Right lung (tissue), 5 donors: Measurements from ENCODE around the gene MEIOB. TPM values are rescaled to one million over a fixed set of nuclear protein-coding genes. Genes with fewer than 3 reads are reported as not detected.
"Not testable (repeated sequence)": the region's sequence is repeated elsewhere in the genome, so short reads cannot be mapped to it uniquely, and the experiment has no call there.

Experiments
- DNase-seq, 2 donors: peaks; one replicate each; pipeline ENCODE4 v3.0.0-alpha.2; 2013
- polyA plus RNA-seq, 5 donors: library from polyadenylated mRNA; unstranded; fragments of 120-200 nt; gene quantifications; one replicate each; pipeline versions ENCODE4 v1.2.1 to v1.2.3, GENCODE V29; 2013; ENCODE audit warnings: inconsistent platforms in 1 of 5, low replicate concordance in 1 of 5; ENCODE audit not compliant: insufficient read length in 5 of 5, insufficient read depth in 1 of 5

Gene MEIOB
- polyA plus RNA-seq, 5 donors, result 0.23 to 0.86 (median 0.51) TPM

GRCh38 chr16:1877804-1878203 is 5.8 kb upstream of the MEIOB start:
- no peak for DNase-seq

GRCh38 chr16:1877089-1877488 is 5.1 kb upstream of the MEIOB start:
- no peak for DNase-seq

- DNase-seq, result no peak
Measured at GRCh38 chr16:1876468-1876867, 4.5 kb upstream of the MEIOB start.

GRCh38 chr16:1876066-1876465 is 4.1 kb upstream of the MEIOB start:
- DNase-seq, result not testable (repeated sequence)

GRCh38 chr16:1874854-1875253 is 2.9 kb upstream of the MEIOB start:
- no peak for DNase-seq

- DNase-seq, result no peak
Measured at GRCh38 chr16:1870365-1871082, 1.4 kb downstream of the MEIOB start.

GRCh38 chr16:1865902-1866690 is 5.9 kb downstream of the MEIOB start:
- DNase-seq, result no peak

- peak; percentile 17 to 19 for DNase-seq
Measured at GRCh38 chr16:1863681-1864460, 8.1 kb downstream of the MEIOB start.

- no peak for DNase-seq
Measured at GRCh38 chr16:1862394-1862793, 9.6 kb downstream of the MEIOB start.

GRCh38 chr16:1861730-1862129 is 10.2 kb downstream of the MEIOB start:
- DNase-seq, result no peak

- no peak for DNase-seq
Measured at GRCh38 chr16:1859650-1860049, 12.3 kb downstream of the MEIOB start.

GRCh38 chr16:1858189-1858865 is 13.6 kb downstream of the MEIOB start:
- DNase-seq, result no peak

GRCh38 chr16:1857433-1858097 is 14.4 kb downstream of the MEIOB start:
- DNase-seq, result no peak

GRCh38 chr16:1851793-1852192 is 20.2 kb downstream of the MEIOB start:
- no peak for DNase-seq

GRCh38 chr16:1850981-1851380 is 21.0 kb downstream of the MEIOB start:
- no peak for DNase-seq

- no peak for DNase-seq
Measured at GRCh38 chr16:1846416-1846815, 25.5 kb downstream of the MEIOB start.

- no peak for DNase-seq
Measured at GRCh38 chr16:1845985-1846384, 26.0 kb downstream of the MEIOB start.

- no peak for DNase-seq
Measured at GRCh38 chr16:1839554-1839953, 32.4 kb downstream of the MEIOB start.

GRCh38 chr16:1834096-1834495 is 37.9 kb downstream of the MEIOB start:
- DNase-seq, result no peak

GRCh38 chr16:1832838-1833454 is 39.0 kb downstream of the MEIOB start:
- no peak for DNase-seq
